Adrenal gland (tissue), 5 donors: ENCODE results near the gene OR8B12.

Experiments used
- CTCF ChIP-seq, 6 experiments: fragments of 450-650 bp in 4 of 6; fragments of 200-600 bp in 2 of 6; sonication (generic) in 1 of 6; IDR thresholded peaks; 1 replicate in 5 of 6; 2 replicates in 1 of 6; pipeline versions ENCODE4 v1.5.1 to v1.8.0; 2016 to 2021; ENCODE audit warnings: antibody characterized with exemption in 6 of 6, mild to moderate bottlenecking in 2 of 6, moderate library complexity in 1 of 6
- POLR2A ChIP-seq, 2 donors: fragments of 450-650 bp; IDR thresholded peaks; one replicate each; pipeline ENCODE4 v1.6.1; 2017; ENCODE audit warnings: antibody characterized with exemption in 2 of 2, mild to moderate bottlenecking in 2 of 2, moderate library complexity in 1 of 2
- donor health status: DM: no; HTN: no; CAD: no.

- TF ChIP-seq CTCF (IDR thresholded peaks at IDR 0.05) (no peak), POLR2A (IDR thresholded peaks at IDR 0.05) (no peak)
Observed at GRCh38 chr11:124518989-124519451, 24.4 kb downstream of the OR8B12 start.
